HG03135 (cell line): ENCODE results near the gene SCYL1.

Source experiments
- ATAC-seq: cut with Tn5 transposase; IDR thresholded peaks from one replicate; pipeline ENCODE4 v1.9.1; 2021; ENCODE audit warnings: mild to moderate bottlenecking, moderate library complexity; ENCODE audit not compliant: unreplicated experiment

The SCYL1 gene

DNA sequence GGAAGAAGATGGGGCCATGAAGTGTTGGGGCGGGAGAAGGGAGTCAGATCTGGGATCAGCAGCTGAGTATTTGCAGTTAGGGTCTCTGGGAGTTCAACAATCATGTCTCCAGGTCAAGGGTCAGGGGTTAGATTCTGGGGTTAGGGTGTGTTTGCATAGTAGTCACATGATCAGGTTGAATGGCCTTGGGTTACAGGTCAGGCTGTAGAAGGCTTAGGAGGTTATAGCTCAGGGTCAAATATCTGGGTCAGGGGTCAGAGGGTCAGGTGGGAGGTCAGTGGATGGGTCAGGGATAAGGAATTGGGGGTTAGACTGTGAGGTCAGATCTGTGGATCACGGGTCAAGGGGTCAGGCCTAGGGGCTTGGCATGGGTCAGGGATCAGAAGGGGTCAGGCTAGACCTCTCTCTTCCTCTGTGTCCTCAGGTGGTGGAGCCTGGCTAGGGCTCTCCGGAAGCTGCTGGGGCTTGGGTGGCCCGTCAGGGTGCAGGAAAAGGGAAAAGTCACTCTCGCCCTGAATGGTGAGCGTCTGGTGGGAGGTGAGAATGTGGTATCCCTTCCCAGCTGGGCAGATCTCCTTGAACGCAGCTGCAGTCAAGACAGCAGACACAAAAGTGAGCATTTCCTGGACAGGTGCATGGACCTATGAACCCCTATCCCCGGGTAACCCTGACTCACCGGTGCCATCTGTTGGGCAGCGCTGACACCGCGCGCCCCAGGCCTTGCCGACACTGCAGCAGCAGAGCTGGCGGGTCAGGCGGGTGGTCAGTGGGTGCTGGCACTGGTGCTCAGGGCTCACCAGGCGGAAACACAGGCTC, 26.9 kb downstream of the SCYL1 start:
- peak; percentile 53 for ATAC-seq

DNA sequence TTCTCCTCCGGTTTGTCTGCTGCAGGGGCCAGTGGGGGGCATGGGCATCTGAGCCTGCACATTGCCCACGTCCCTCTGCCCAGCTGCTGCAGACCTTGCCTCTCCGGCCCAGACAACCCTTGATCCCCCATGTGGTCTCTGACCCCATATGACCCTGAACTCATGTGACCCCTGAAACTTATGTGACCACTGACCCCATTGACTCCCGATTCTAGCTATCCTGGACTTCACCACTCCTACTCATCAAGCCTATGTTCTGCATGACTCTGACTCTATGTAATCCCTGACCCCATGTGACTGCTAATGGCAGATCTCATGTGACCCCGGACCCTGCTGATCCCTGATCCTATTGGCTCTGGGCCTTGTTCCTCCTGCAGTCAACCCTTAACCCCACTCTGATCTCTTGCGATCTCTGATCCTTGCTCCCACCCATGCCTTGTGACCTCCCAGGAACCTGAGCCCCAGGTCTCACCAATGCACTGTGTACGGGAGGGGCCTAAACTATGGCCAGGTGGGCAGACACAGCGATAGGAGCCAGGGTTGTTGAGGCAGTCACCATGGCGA, 27.6 kb downstream of the SCYL1 start:
- no peak for ATAC-seq

GRCh38 chr11:65553301-65554001, 28.6 kb downstream of the SCYL1 start:
- ATAC-seq, result no peak

GRCh38 chr11:65554057-65554818, 29.4 kb downstream of the SCYL1 start:
- ATAC-seq, result no peak

DNA sequence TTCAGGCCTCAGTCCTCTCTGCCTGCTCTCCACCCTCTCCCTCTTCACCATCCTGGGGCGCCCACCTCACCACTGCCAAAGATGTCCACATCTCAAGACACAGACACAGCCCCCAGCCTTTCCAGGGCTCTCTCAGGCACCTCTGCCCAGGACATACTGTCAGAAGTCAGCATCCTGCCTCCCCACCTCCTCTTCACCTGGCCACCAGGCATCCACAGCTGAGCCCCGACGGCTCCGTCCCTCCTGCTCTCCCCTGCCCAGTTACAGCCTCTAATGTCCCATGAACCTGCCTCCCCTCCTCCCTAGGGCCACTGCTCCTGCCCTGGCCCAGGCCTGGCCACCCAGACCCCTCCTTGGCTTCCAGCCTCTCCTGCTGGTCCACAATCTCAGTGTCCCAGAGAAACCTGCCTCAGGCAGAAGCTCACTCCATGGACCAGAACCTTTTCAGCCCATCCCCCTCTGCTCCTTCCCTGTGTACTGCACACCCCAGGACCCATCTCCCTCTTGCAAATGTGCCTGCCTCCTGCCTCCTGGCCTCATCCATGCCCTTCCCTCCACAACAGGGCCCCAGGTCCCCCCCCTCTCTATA, 30.1 kb downstream of the SCYL1 start:
- ATAC-seq, result no peak

DNA sequence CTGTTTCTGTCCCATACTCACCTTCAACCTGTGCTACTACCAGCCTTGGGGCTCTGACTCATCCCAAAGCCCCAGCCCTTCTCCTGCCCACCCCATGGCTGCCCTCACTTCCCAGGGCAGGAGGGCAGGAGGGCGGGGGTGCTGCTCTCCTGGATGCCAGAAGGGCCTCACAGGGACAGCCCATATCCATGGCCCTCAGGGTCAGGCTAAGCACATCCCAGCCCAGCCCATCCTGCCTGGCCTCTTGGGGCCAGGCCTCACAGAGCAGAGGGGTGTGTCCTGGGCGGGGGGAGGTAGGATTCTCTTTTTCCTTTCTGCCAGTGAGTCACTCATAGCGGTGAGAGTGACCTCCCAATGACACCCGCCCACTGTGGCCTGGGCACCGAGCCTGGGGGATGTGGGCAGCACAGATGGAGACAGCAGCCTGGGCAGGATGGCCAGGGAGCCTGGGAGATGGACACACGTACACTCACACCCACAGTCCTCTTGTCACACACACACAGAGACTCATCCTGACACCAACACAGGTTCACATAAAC, 30.9 kb downstream of the SCYL1 start:
- ATAC-seq, result no peak

GRCh38 chr11:65556470-65557279, 31.8 kb downstream of the SCYL1 start:
- no peak for ATAC-seq

DNA sequence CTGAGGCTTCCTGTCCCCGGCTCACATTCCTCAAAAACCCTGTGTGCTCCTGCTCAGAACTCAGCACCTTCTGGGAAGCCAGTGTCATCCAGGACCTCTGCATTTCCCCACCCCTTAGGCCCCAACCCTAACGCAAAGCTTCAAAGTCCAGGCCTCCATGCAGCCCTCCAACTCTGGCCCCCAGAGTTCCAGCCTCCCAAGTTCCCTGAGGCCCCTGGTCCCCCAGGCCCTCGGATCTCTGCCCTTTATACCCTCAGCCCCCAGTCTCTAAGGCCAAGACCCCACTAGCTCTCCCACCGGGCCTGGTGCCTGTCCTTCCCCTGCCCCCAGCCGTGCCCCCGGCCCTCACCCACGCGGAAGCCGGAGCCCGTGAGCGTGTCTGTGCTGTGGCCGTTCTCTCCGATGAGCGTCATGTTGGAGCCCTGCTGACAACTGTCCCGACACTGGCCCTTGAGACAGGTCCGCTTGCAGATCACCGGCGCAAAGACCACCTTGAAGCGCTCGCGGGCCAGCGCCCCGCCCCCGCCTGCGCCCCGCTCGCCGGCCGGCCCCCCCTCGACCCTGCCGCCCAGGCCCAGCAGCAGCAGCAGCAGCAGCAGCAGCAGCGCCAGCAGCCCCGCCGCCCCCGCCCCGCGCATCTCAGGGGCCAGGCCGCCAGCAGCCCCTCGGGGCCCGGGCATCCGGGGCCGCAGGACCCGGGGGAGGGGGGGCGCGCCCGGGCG, 32.6 kb downstream of the SCYL1 start:
- no peak for ATAC-seq

DNA sequence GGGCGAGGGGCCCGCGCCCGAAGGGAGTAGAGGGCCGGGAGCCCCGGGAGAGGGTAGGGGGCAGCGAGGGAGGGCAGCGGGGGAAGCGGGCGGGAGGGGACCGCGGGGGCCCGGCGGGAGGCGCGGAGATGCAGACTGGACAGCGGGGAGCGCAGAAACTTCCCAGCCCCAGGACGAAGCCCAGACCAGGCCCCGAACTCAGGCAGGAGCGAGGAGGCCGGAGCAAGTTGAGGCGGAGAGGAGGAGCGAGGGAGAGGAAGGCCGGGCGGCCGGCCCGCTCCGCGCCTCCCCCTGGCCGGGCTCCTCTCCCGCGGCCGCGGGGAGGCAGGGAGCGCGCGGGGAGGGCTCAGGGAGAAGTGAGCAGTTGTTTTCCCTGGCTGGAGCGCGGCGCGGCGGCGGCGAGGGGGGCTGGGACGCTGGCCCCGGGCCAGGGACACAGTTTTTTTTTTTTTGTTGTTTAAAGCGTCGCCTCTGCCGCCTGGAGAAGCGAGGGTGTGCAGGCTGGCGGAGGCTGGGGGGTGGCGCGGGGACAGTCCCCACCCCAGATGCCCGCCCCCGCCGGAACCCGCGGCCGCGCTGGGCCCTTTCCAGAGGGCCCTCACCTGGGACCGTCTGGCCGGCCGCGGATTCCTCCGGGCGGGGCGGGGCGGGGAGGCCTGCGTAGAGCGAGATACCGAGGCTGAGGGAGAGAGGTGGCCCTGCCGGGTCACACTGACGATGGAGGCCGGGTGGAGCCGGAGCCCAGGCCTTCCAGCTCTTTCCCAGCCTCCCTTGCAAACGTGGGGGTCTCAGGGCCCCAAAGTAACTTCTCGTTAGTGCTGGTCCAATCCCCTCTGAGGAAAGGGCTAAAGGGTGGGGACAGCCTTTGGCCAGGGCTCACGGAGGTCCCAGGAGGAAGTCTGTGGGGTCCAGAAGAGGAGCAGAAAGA, 33.4 kb downstream of the SCYL1 start, which contains the start of gene LTBP3:
Gene LTBP3 (minus strand): TSS at position 358 of the 928 bp plus-strand sequence. CDS start 400 bp downstream, outside the sequence.
- ATAC-seq, result no peak

DNA sequence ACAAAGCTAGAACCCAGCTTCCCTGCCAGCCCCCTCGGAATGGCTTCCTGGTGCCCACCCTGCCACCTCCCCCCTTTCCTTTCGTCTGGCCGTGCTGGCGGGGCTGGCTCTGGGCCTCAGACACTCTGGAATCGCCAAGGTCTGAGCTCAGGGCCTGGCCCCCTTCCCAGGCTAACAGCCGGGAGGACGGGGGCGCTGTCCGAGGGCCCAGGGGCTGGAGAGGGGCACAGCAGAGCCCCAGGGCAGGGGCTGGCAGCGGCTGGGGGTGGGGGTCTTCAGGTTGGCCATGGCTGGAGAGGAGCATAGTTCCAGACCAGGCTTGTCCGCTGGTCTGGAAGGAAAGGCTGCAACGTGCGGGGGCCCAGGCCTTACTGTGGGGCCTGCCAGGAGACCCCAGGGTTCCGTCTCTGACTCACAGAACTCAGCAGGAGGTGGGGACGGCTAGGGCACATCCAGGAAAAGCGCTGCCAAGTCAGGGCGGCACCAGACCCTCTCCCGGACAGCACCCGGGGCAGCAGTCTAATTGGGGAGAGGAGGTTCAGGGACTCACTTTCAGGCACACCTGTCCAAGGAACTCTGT, 34.1 kb downstream of the SCYL1 start:
- ATAC-seq, result no peak

- no peak for ATAC-seq
These were observed 34.7 kb downstream of the SCYL1 start for GRCh38 chr11:65559535-65559934.

DNA sequence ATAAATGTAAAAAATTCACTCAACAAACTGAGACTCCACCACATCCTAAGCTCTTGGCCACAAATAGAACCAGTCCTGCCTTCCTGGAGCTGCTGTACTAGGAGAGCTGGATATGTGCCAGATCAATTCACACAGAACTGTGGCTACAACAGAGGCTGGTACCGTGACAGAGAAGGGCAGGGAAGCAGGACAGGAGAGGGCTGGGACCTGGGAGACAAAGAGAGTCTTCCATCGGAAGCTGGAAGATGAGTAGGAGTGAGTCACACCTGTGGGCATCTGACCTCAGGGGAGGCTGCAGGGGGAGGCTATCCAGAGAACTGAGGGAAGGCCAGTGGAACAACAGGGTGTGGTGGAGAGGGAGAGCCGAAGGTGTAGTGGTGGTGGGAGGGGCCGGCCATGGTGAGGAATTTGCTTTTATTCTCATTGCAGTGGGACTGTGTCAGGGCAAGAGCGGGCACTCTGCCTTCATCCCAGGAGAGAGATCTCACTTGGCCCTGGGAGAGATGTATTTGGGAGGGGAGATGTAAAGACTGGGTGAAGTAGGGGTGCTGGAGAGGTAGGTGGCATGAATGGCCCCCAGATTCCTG, 35.2 kb downstream of the SCYL1 start:
- ATAC-seq, result no peak

GRCh38 chr11:65560555-65561418, 35.9 kb downstream of the SCYL1 start:
- no peak for ATAC-seq

DNA sequence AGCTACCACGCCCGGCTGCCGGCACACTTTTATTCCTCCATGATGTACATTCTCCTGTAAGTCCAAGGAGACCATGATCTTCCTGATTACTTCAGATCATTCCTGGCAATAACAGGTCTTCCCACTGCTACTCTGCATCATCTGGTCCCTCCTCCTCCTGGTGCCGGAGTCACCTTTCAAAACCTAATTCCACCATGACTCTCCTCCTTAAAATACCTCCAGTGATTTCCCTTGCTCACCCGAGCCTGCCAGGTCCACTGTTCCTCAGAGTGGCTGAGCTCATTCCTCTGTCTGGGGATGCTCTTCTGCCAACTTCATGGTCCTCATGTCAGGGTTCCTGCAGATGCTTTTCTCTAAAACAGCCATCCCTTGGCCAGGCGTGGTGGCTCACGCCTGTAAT, 37.1 kb downstream of the SCYL1 start:
- no peak for ATAC-seq

GRCh38 chr11:65562788-65563187, 37.9 kb downstream of the SCYL1 start:
- ATAC-seq, result no peak

GRCh38 chr11:65563601-65564000, 38.7 kb downstream of the SCYL1 start:
- ATAC-seq, result no peak
